Activated T-cell treated with anti-CD3 and anti-CD28 coated beads for 4 hours (primary cell): ENCODE measurements around the gene SPTBN5.

ENCODE experiments used
- DNase-seq: peaks from one replicate; pipeline ENCODE4 v3.0.0-alpha.2; 2020

The SPTBN5 gene

DNA sequence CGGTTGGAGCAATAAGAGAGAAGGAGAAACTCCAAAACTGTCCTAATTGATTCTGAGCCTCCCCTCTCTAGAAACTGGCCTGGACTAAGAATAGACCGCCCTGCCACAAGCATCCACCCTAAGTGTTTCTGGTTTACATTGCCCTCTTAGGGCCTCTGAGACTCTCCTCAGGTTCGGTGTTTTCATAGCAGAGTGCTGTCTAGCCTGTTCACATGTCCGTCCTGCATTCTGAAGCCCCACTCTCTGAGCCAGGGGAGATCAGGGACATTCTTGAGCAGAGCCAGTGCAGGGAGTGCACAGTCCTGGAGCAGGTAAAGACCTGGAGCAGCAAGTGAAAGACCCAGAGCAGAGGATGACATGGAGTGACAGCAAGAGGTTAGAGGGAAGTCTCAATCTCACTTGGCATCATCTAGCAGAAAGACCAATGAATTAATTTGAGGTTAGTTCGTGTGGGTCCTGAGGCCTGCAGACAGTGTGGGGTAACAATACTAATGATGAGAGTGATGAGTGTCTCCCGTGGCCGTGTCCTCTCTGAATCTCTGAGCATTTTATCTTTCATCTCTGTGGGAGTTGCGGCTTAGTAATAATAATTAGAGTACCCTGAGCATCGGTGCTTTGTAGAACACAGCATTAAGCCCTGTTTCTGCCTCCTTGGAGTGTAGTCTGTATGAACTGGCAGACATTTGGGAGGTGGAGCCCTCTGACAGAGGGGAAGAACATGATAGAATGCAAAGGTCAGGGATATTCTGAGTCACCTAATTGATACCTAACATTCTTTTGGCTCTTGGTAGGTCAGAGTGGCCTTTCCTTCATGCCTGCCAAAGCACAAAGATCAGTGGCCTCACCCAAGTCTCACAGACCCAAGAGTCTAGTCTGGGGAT, 95.0 kb downstream of the SPTBN5 start:
- no peak for DNase-seq
